Loucy (cell line): ENCODE results near the gene IL16.

Source experiments
- H2AFZ ChIP-seq: fragments of 200-600 bp; sonication (generic); 2 replicates; pipeline ENCODE4 v1.6.0; 2016; ENCODE audit warnings: antibody characterized with exemption, mild to moderate bottlenecking, low read length, moderate library complexity
- H3F3A ChIP-seq: fragments of 200-600 bp; 2 replicates; pipeline ENCODE4 v1.6.0; 2016; ENCODE audit warnings: antibody characterized with exemption, low read depth, mild to moderate bottlenecking
- H3K27me3 ChIP-seq: fragments of 200-600 bp; sonication (generic); 2 replicates; pipeline ENCODE4 v1.6.1; 2014; ENCODE audit warnings: low read length, mild to moderate bottlenecking; ENCODE audit not compliant: insufficient read depth, poor library complexity, severe bottlenecking
- H3K36me3 ChIP-seq: fragments of 200-600 bp; sonication (generic); 2 replicates; pipeline ENCODE4 v1.6.1; 2016; ENCODE audit warnings: low read length; ENCODE audit not compliant: insufficient read depth
- H3K4me1 ChIP-seq: fragments of 200-600 bp; sonication (generic); 2 replicates; pipeline ENCODE4 v1.5.1; 2014; ENCODE audit warnings: low read length, mild to moderate bottlenecking; ENCODE audit not compliant: insufficient read depth, poor library complexity, severe bottlenecking
- H3K4me2 ChIP-seq: fragments of 200-600 bp; sonication (generic); 2 replicates; pipeline ENCODE4 v1.6.0; 2014; ENCODE audit warnings: antibody characterized with exemption, low read length, low read depth, mild to moderate bottlenecking; ENCODE audit not compliant: poor library complexity, severe bottlenecking
- H3K4me3 ChIP-seq: fragments of 200-600 bp; sonication (generic); 2 replicates; pipeline ENCODE4 v1.5.1; 2014; ENCODE audit warnings: low read length, mild to moderate bottlenecking, mixed read lengths; ENCODE audit not compliant: poor library complexity, severe bottlenecking
- H3K79me2 ChIP-seq: fragments of 200-600 bp; sonication (generic); 2 replicates; pipeline ENCODE4 v1.6.1; 2014; ENCODE audit warnings: low read length; ENCODE audit not compliant: insufficient read depth
- H3K9ac ChIP-seq: fragments of 200-600 bp; sonication (generic); 2 replicates; pipeline ENCODE4 v1.6.0; 2014; ENCODE audit warnings: mild to moderate bottlenecking, low read depth, low read length, moderate library complexity; ENCODE audit not compliant: poor library complexity, severe bottlenecking
- H3K9me2 ChIP-seq: fragments of 200-600 bp; sonication (generic); replicated peaks from 2 replicates; pipeline ENCODE4 v1.6.1; 2016; ENCODE audit warnings: low read depth, low read length, mixed read lengths
- H3K9me3 ChIP-seq: fragments of 200-600 bp; sonication (generic); 2 replicates; pipeline ENCODE4 v1.6.1; 2014; ENCODE audit warnings: mild to moderate bottlenecking, antibody characterized with exemption, low read length, low read depth; ENCODE audit not compliant: insufficient read depth
- H4K20me1 ChIP-seq: fragments of 200-600 bp; sonication (generic); 2 replicates; pipeline ENCODE4 v1.6.0; 2014; ENCODE audit warnings: antibody characterized with exemption, low read length, mild to moderate bottlenecking; ENCODE audit not compliant: insufficient read depth, poor library complexity, severe bottlenecking
- CTCF ChIP-seq: fragments of 200-600 bp; sonication (generic); conservative IDR thresholded peaks from 2 replicates; pipeline ENCODE4 v1.5.1; 2014; ENCODE audit warnings: mild to moderate bottlenecking, antibody characterized with exemption, low read length
- EZH2phosphoT487 ChIP-seq: fragments of 200-600 bp; IDR thresholded peaks from 2 replicates; pipeline ENCODE4 v1.6.1; 2018; ENCODE audit warnings: antibody characterized with exemption, mild to moderate bottlenecking, moderate library complexity, borderline replicate concordance

IL16 gene

GRCh38 chr15:81196576-81197254 lies at the start of gene IL16:
IL16 (plus strand) TSS chr15:81196879; CDS start chr15:81225400, 28,521 bp downstream.
- no peaks in the 10 kb centered on the region for H3K4me1 ChIP-seq
- no peaks in the 10 kb centered on the region for H3K79me2 ChIP-seq
- no peaks in the 10 kb centered on the region for H3F3A ChIP-seq
- H3K4me2 ChIP-seq: no peak within 1 kb of the TSS
- H3K36me3 ChIP-seq: no peaks in the 10 kb centered on the region
- TF ChIP-seq CTCF (no peak), EZH2phosphoT487 (no peak)
- no peak within 1 kb of the TSS for H3K9ac ChIP-seq
- H3K4me3 ChIP-seq: no peak within 1 kb of the TSS
- no peaks in the 10 kb centered on the region for H3K9me2 ChIP-seq
- no peaks in the 10 kb centered on the region for H4K20me1 ChIP-seq
- no peaks in the 10 kb centered on the region for H3K27me3 ChIP-seq
- H3K9me3 ChIP-seq: no peaks in the 10 kb centered on the region
- H2AFZ ChIP-seq: no peak within 1 kb of the TSS

GRCh38 chr15:81151389-81151788 lies 45.3 kb upstream of the IL16 start:
- H3K4me3 ChIP-seq: no peak overlapping the region
- no peaks in the 10 kb centered on the region for H3K36me3 ChIP-seq
- H3K4me2 ChIP-seq: no peak overlapping the region
- H3K9ac ChIP-seq: no peak overlapping the region
- H3K9me2 ChIP-seq: no peaks in the 10 kb centered on the region
- no peaks in the 10 kb centered on the region for H3K9me3 ChIP-seq
- no peaks in the 10 kb centered on the region for H3K79me2 ChIP-seq
- H4K20me1 ChIP-seq: no peaks in the 10 kb centered on the region
- no peak overlapping the region for H2AFZ ChIP-seq
- peaks cover 3% of the 10 kb centered on the region for H3K4me1 ChIP-seq
- TF ChIP-seq EZH2phosphoT487 (no peak), CTCF (no peak)
- no peaks in the 10 kb centered on the region for H3K27me3 ChIP-seq
- no peaks in the 10 kb centered on the region for H3F3A ChIP-seq

- no peaks in the 10 kb centered on the region for H3K9me2 ChIP-seq
- no peak overlapping the region for H3K4me3 ChIP-seq
- TF ChIP-seq CTCF (no peak), EZH2phosphoT487 (no peak)
- no peak overlapping the region for H3K9ac ChIP-seq
- no peaks in the 10 kb centered on the region for H3K27me3 ChIP-seq
- no peak overlapping the region for H2AFZ ChIP-seq
- no peaks in the 10 kb centered on the region for H3F3A ChIP-seq
- peaks cover 3% of the 10 kb centered on the region for H3K4me1 ChIP-seq
- H3K9me3 ChIP-seq: no peaks in the 10 kb centered on the region
- no peaks in the 10 kb centered on the region for H3K79me2 ChIP-seq
- H3K4me2 ChIP-seq: no peak overlapping the region
- H3K36me3 ChIP-seq: no peaks in the 10 kb centered on the region
- H4K20me1 ChIP-seq: no peaks in the 10 kb centered on the region
Measured at GRCh38 chr15:81152339-81152738, 44.3 kb upstream of the IL16 start.
